H9 (cell line): ENCODE data around the gene LAGE3. TPM values are rescaled to one million over a fixed set of nuclear protein-coding genes. Genes with fewer than 3 reads are reported as not detected.

ENCODE experiments used
- DNase-seq: peaks from one replicate; pipeline ENCODE4 v3.0.0-alpha.2; 2017
- H2AFZ ChIP-seq: one replicate; pipeline ENCODE4 v1.6.1; 2013; ENCODE audit warnings: mild to moderate bottlenecking, low read length, control low read depth, moderate library complexity
- H2AK5ac ChIP-seq: 2 replicates; pipeline ENCODE4 v1.6.1; 2013; ENCODE audit warnings: low read length, control low read depth, mixed read lengths; ENCODE audit not compliant: insufficient read length
- H2BK120ac ChIP-seq: one replicate; pipeline ENCODE4 v1.6.1; 2013; ENCODE audit warnings: low read depth, mild to moderate bottlenecking, low read length, control low read depth, inconsistent platforms; ENCODE audit not compliant: poor library complexity, severe bottlenecking
- H2BK12ac ChIP-seq: 2 replicates; pipeline ENCODE4 v1.6.1; 2013; ENCODE audit warnings: low read length, control low read depth, mixed read lengths, low read depth; ENCODE audit not compliant: insufficient read length
- H2BK15ac ChIP-seq: 2 replicates; pipeline ENCODE4 v1.6.1; 2013; ENCODE audit warnings: low read depth, low read length, control low read depth
- H2BK20ac ChIP-seq: one replicate; pipeline ENCODE4 v1.6.1; 2013; ENCODE audit warnings: low read depth, mild to moderate bottlenecking, low read length, control low read depth, inconsistent platforms; ENCODE audit not compliant: poor library complexity, severe bottlenecking
- H2BK5ac ChIP-seq: 2 replicates; pipeline ENCODE4 v1.6.1; 2013; ENCODE audit warnings: low read length, control low read depth, mixed read lengths; ENCODE audit not compliant: insufficient read length
- H3K14ac ChIP-seq: 2 replicates; pipeline ENCODE4 v1.6.1; 2013; ENCODE audit warnings: low read length, control low read depth; ENCODE audit not compliant: insufficient read depth
- H3K18ac ChIP-seq: 2 replicates; pipeline ENCODE4 v1.6.1; 2013; ENCODE audit warnings: low read depth, mild to moderate bottlenecking, mixed read lengths, low read length, control low read depth; ENCODE audit not compliant: insufficient read length
- H3K23ac ChIP-seq: 2 replicates; pipeline ENCODE4 v1.6.1; 2013; ENCODE audit warnings: low read length, control low read depth, mixed read lengths, low read depth; ENCODE audit not compliant: insufficient read length
- H3K23me2 ChIP-seq: 2 replicates; pipeline ENCODE4 v1.6.1; 2013; ENCODE audit warnings: low read depth, mild to moderate bottlenecking, mixed read lengths, low read length, control low read depth; ENCODE audit not compliant: insufficient read length, poor library complexity, severe bottlenecking
- H3K27ac ChIP-seq: 2 replicates; pipeline ENCODE4 v1.5.1; 2013; ENCODE audit warnings: low read length, control low read depth, mixed read lengths, low read depth; ENCODE audit not compliant: insufficient read length
- H3K27me3 ChIP-seq: 2 replicates; pipeline ENCODE4 v1.6.1; 2013; ENCODE audit warnings: low read length, control low read depth, inconsistent platforms; ENCODE audit not compliant: insufficient read depth
- H3K4ac ChIP-seq: 2 replicates; pipeline ENCODE4 v1.6.1; 2013; ENCODE audit warnings: low read depth, mild to moderate bottlenecking, control low read depth, inconsistent platforms, low read length, moderate library complexity
- H3K4me1 ChIP-seq: 2 replicates; pipeline ENCODE4 v1.6.1; 2013; ENCODE audit warnings: low read length, control low read depth, inconsistent platforms; ENCODE audit not compliant: insufficient read depth
- H3K4me2 ChIP-seq: 2 replicates; pipeline ENCODE4 v1.6.1; 2013; ENCODE audit warnings: low read length, control low read depth, mixed read lengths; ENCODE audit not compliant: insufficient read length, insufficient read depth
- H3K56ac ChIP-seq: 2 replicates; pipeline ENCODE4 v1.6.1; 2013; ENCODE audit warnings: low read depth, mild to moderate bottlenecking, mixed read lengths, low read length, control low read depth; ENCODE audit not compliant: insufficient read length
- H3K79me1 ChIP-seq: 2 replicates; pipeline ENCODE4 v1.6.1; 2013; ENCODE audit warnings: low read depth, mild to moderate bottlenecking, moderate library complexity, low read length, control low read depth, inconsistent platforms; ENCODE audit not compliant: insufficient read depth, poor library complexity, severe bottlenecking
- H3K79me2 ChIP-seq: 2 replicates; pipeline ENCODE4 v1.6.1; 2013; ENCODE audit warnings: low read length, control low read depth, inconsistent platforms; ENCODE audit not compliant: insufficient read depth
- H3K9ac ChIP-seq: 2 replicates; pipeline ENCODE4 v1.6.1; 2013; ENCODE audit warnings: low read length, control low read depth, mixed read lengths; ENCODE audit not compliant: insufficient read length; ENCODE audit errors: extremely low read depth
- H3K9me3 ChIP-seq: one replicate; pipeline ENCODE4 v1.6.1; 2013; ENCODE audit warnings: low read depth, low read length, inconsistent platforms; ENCODE audit not compliant: control insufficient read depth
- H3T11ph ChIP-seq: one replicate; pipeline ENCODE4 v1.6.1; 2013; ENCODE audit warnings: mild to moderate bottlenecking, low read length, control low read depth, inconsistent platforms
- H4K20me1 ChIP-seq: one replicate; pipeline ENCODE4 v1.6.1; 2013; ENCODE audit not compliant: control insufficient read depth, insufficient read length, insufficient read depth
- H4K5ac ChIP-seq: 2 replicates; pipeline ENCODE4 v1.6.1; 2013; ENCODE audit warnings: low read depth, mild to moderate bottlenecking, mixed read lengths, low read length, control low read depth; ENCODE audit not compliant: insufficient read length
- H4K8ac ChIP-seq: replicated peaks from 2 replicates; pipeline ENCODE4 v1.6.1; 2013; ENCODE audit warnings: low read length, control low read depth, mixed read lengths, low read depth; ENCODE audit not compliant: insufficient read length
- H4K91ac ChIP-seq: 2 replicates; pipeline ENCODE4 v1.6.1; 2013; ENCODE audit warnings: low read depth, mild to moderate bottlenecking, moderate library complexity, mixed read lengths, low read length, control low read depth; ENCODE audit not compliant: insufficient read length
- H3K27ac Mint-ChIP-seq, 3 experiments: 2 replicates in 2 of 3; 3 replicates in 1 of 3; pipeline ENCODE4 v1.8.0; 2020 to 2021; ENCODE audit warnings: mixed read lengths in 3 of 3, mild to moderate bottlenecking in 1 of 3, moderate library complexity in 1 of 3
- H3K27me3 Mint-ChIP-seq: 2 replicates; pipeline ENCODE4 v1.8.0; 2021; ENCODE audit warnings: low read depth, mild to moderate bottlenecking, moderate library complexity, mixed read lengths
- H3K36me3 Mint-ChIP-seq, 3 experiments: 2 replicates in 2 of 3; 3 replicates in 1 of 3; pipeline ENCODE4 v1.8.0; 2020 to 2021; ENCODE audit warnings: low read depth in 3 of 3, mixed read lengths in 3 of 3; ENCODE audit not compliant: insufficient read depth in 1 of 3
- H3K4me1 Mint-ChIP-seq, 2 experiments: 2 replicates each; pipeline ENCODE4 v1.8.0; 2020; ENCODE audit warnings: mixed read lengths in 2 of 2
- H3K4me3 Mint-ChIP-seq, 2 experiments: 2 replicates in 1 of 2; 3 replicates in 1 of 2; pipeline ENCODE4 v1.8.0; 2020 to 2021; ENCODE audit warnings: mild to moderate bottlenecking in 2 of 2, mixed read lengths in 2 of 2, moderate library complexity in 1 of 2
- H3K9me3 Mint-ChIP-seq, 2 experiments: 2 replicates in 1 of 2; 3 replicates in 1 of 2; pipeline ENCODE4 v1.8.0; 2020; ENCODE audit warnings: mild to moderate bottlenecking in 2 of 2, mixed read lengths in 2 of 2, moderate library complexity in 1 of 2
- CTCF ChIP-seq: fragments of 200-600 bp; sonication (generic); conservative IDR thresholded peaks from 3 replicates; pipeline ENCODE4 v1.8.0; 2021; ENCODE audit warnings: antibody characterized with exemption, mild to moderate bottlenecking
- WGBS: extraction: QIAGEN DNeasy Blood & Tissue Kit; methylation state at CpG from one replicate; pipeline ENCODE4 v1.1.7; 2013; ENCODE audit warnings: missing lambda C conversion rate, low lambda C conversion rate, mixed read lengths; ENCODE audit not compliant: insufficient read length; ENCODE audit errors: extremely low coverage; 5-methylcytosine and 5-hydroxymethylcytosine counted together
- total RNA-seq: library from RNA; stranded (reverse); gene quantifications from 2 replicates; pipeline ENCODE4 v1.2.1, GENCODE V29; 2021

The LAGE3 gene
- total RNA-seq, 1 experiment from 2014 or later: 32.5 TPM

GRCh38 chrX:154481195-154481594 is 2.1 kb upstream of the LAGE3 start:
- Mint-ChIP-seq H3K36me3 (peaks cover 6 to 20% (median 18%) of the 10 kb centered on the region in 3 experiments; a peak in 6 of 7 replicates), H3K27ac (no peak overlapping the region), H3K27me3 (peaks cover 13% of the 10 kb centered on the region), H3K4me1 (peaks cover 6 to 15% of the 10 kb centered on the region in 2 experiments), H3K9me3 (peaks cover 72 to 85% of the 10 kb centered on the region in 2 experiments), H3K4me3 (no peak overlapping the region)
- Histone ChIP-seq H3T11ph (no peak overlapping the region), H4K20me1 (no peaks in the 10 kb centered on the region), H4K91ac (no peak overlapping the region), H4K8ac (no peak overlapping the region), H4K5ac (no peak overlapping the region), H3K27ac (no peak overlapping the region), H2BK15ac (no peak overlapping the region), H3K79me1 (no peaks in the 10 kb centered on the region), H3K14ac (no peak overlapping the region), H2BK20ac (no peak overlapping the region), H2BK12ac (no peak overlapping the region), H2AFZ (no peak overlapping the region), H3K4me1 (no peaks in the 10 kb centered on the region; the same call in 1 of the 2 replicates), H3K9me3 (peaks cover 42% of the 10 kb centered on the region), H2AK5ac (no peak overlapping the region), H3K23me2 (peaks cover 4% of the 10 kb centered on the region), H2BK5ac (no peak overlapping the region), H3K27me3 (no peaks in the 10 kb centered on the region), H3K4me2 (no peak overlapping the region), H3K79me2 (no peaks in the 10 kb centered on the region), H3K56ac (no peak overlapping the region), H2BK120ac (no peak overlapping the region), H3K4ac (no peak overlapping the region), H3K9ac (no peak overlapping the region), H3K18ac (no peak overlapping the region), H3K23ac (no peak overlapping the region)
- DNase-seq: no peak
- WGBS: no CpG with 5 or more reads among the region's 5 CpGs
- TF ChIP-seq CTCF: no peak
